OCI-LY3 (cell line): ENCODE measurements around the gene WWOX.

Experiments used
- H2AFZ ChIP-seq: fragments of 200-600, 300-600 bp; shearing (Covaris generic); 2 replicates; pipeline ENCODE4 v1.6.0; 2014; ENCODE audit warnings: antibody characterized with exemption, low read depth, low read length
- H3K27ac ChIP-seq: fragments of 200-600, 300-600 bp; sonication (generic); 2 replicates; pipeline ENCODE4 v1.5.1; 2014; ENCODE audit warnings: mild to moderate bottlenecking, low read length, moderate library complexity, mixed read lengths
- H3K27me3 ChIP-seq: fragments of 200-600, 300-600 bp; sonication (generic); 2 replicates; pipeline ENCODE4 v1.6.1; 2014; ENCODE audit warnings: low read depth, low read length, mixed read lengths
- H3K36me3 ChIP-seq: fragments of 200-600, 300-600 bp; sonication (generic); replicated peaks from 2 replicates; pipeline ENCODE3; 2014; ENCODE audit warnings: low read depth, low read length, mixed read lengths
- H3K4me1 ChIP-seq: fragments of 300-600, 200-600 bp; sonication (generic); 2 replicates; pipeline ENCODE4 v1.6.1; 2014; ENCODE audit warnings: low read length, mixed read lengths
- H3K4me2 ChIP-seq: fragments of 200-600, 300-600 bp; sonication (generic); 2 replicates; pipeline ENCODE4 v1.6.1; 2014; ENCODE audit warnings: low read length, mixed read lengths
- H3K4me3 ChIP-seq: fragments of 300-600, 200-600 bp; sonication (generic); 2 replicates; pipeline ENCODE4 v1.5.1; 2014; ENCODE audit warnings: antibody characterized with exemption, mild to moderate bottlenecking, low read length, moderate library complexity
- H3K79me2 ChIP-seq: fragments of 300-600, 200-600 bp; shearing (Covaris generic); 2 replicates; pipeline ENCODE4 v1.6.1; 2014; ENCODE audit warnings: mild to moderate bottlenecking, low read length, mixed read lengths
- H3K9ac ChIP-seq: fragments of 300-600, 200-600 bp; shearing (Covaris generic); 2 replicates; pipeline ENCODE4 v1.6.0; 2014; ENCODE audit warnings: mild to moderate bottlenecking, low read length, moderate library complexity
- H3K9me3 ChIP-seq: fragments of 200-600, 300-600 bp; shearing (Covaris generic); 2 replicates; pipeline ENCODE4 v1.6.1; 2014; ENCODE audit warnings: low read length, mixed read lengths; ENCODE audit not compliant: insufficient read depth
- H4K20me1 ChIP-seq: fragments of 200-600, 300-600 bp; sonication (generic); 2 replicates; pipeline ENCODE4 v1.6.1; 2016; ENCODE audit warnings: low read length, mixed read lengths; ENCODE audit not compliant: insufficient read depth
- EZH2phosphoT487 ChIP-seq: fragments of 200-600 bp; shearing (Covaris generic); IDR thresholded peaks from 2 replicates; pipeline ENCODE4 v1.6.1; 2018; ENCODE audit warnings: antibody characterized with exemption, mixed run types, low read depth
- TF ChIP-seq, protein P1 (sequence below): fragments of 200-600, 300-600 bp; sonication (generic); IDR thresholded peaks from 2 replicates; pipeline ENCODE4 v1.5.1; 2014; ENCODE audit warnings: antibody characterized with exemption, low read length, low read depth

WWOX gene

DNA sequence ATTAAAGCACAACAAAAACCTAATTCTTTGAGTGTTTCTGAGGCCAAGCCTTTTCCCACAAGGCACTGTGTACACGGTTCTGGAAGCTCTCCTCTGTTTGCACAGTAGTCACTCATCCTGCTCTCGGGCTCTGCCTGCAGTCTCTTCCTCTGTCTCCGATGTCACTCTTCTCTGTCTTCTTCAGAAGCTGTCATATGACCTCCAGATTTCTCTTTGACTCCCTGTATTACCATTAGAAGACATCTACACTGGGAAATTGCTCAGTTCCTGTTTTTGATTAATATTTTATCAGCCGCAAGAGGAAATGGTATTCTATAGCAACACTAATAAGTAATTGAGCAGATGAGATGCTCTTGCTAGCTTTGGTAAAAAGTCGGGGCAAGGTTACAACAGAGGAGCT lies 422.9 kb downstream of the WWOX start:
- Histone ChIP-seq H2AFZ (peak overlapping the region; percentile 64; the same call in 1 of the 2 replicates), H3K27ac (peak overlapping the region; percentile 81), H3K36me3 (no peaks in the 10 kb centered on the region), H3K4me1 (peaks cover 26% of the 10 kb centered on the region), H4K20me1 (no peaks in the 10 kb centered on the region), H3K4me3 (peak overlapping the region; percentile 73), H3K9me3 (no peaks in the 10 kb centered on the region), H3K27me3 (no peaks in the 10 kb centered on the region; the same call in 1 of the 2 replicates), H3K9ac (peak overlapping the region; percentile 51), H3K79me2 (no peaks in the 10 kb centered on the region), H3K4me2 (peak overlapping the region; percentile 88)
- TF ChIP-seq EZH2phosphoT487: no peak
- TF ChIP-seq, protein P1, sequence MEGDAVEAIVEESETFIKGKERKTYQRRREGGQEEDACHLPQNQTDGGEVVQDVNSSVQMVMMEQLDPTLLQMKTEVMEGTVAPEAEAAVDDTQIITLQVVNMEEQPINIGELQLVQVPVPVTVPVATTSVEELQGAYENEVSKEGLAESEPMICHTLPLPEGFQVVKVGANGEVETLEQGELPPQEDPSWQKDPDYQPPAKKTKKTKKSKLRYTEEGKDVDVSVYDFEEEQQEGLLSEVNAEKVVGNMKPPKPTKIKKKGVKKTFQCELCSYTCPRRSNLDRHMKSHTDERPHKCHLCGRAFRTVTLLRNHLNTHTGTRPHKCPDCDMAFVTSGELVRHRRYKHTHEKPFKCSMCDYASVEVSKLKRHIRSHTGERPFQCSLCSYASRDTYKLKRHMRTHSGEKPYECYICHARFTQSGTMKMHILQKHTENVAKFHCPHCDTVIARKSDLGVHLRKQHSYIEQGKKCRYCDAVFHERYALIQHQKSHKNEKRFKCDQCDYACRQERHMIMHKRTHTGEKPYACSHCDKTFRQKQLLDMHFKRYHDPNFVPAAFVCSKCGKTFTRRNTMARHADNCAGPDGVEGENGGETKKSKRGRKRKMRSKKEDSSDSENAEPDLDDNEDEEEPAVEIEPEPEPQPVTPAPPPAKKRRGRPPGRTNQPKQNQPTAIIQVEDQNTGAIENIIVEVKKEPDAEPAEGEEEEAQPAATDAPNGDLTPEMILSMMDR: no peak

GRCh38 chr16:78523212-78523985 lies 423.9 kb downstream of the WWOX start:
- Histone ChIP-seq H3K27ac (peak overlapping the region; percentile 81), H2AFZ (no peak overlapping the region; the same call in 1 of the 2 replicates), H3K4me2 (peak overlapping the region; percentile 88), H3K27me3 (no peaks in the 10 kb centered on the region; the same call in 1 of the 2 replicates), H3K36me3 (no peaks in the 10 kb centered on the region), H3K4me1 (peaks cover 26% of the 10 kb centered on the region), H3K9me3 (no peaks in the 10 kb centered on the region), H4K20me1 (no peaks in the 10 kb centered on the region), H3K9ac (peak overlapping the region; percentile 51), H3K4me3 (peak overlapping the region; percentile 73), H3K79me2 (no peaks in the 10 kb centered on the region)
- TF ChIP-seq, protein P1: no peak
- TF ChIP-seq EZH2phosphoT487: no peak

GRCh38 chr16:78524066-78524595 lies 424.7 kb downstream of the WWOX start:
- no peak for TF ChIP-seq EZH2phosphoT487
- TF ChIP-seq, protein P1: no peak
- Histone ChIP-seq H3K9me3 (no peaks in the 10 kb centered on the region), H4K20me1 (no peaks in the 10 kb centered on the region), H3K4me2 (peak overlapping the region; percentile 88; the same call in 1 of the 2 replicates), H3K79me2 (no peaks in the 10 kb centered on the region), H3K36me3 (no peaks in the 10 kb centered on the region), H3K27ac (peak overlapping the region; percentile 81; the same call in 1 of the 2 replicates), H3K4me1 (peaks cover 26% of the 10 kb centered on the region), H3K27me3 (no peaks in the 10 kb centered on the region; the same call in 1 of the 2 replicates), H3K4me3 (no peak overlapping the region), H2AFZ (no peak overlapping the region), H3K9ac (0 out of 2 replicates have a peak overlapping the region, but pooled peaks have one; percentile 34)

- Histone ChIP-seq H4K20me1 (no peaks in the 10 kb centered on the region), H3K9me3 (no peaks in the 10 kb centered on the region), H3K79me2 (no peaks in the 10 kb centered on the region), H2AFZ (no peak overlapping the region), H3K4me2 (no peak overlapping the region), H3K9ac (no peak overlapping the region), H3K36me3 (no peaks in the 10 kb centered on the region), H3K27me3 (no peaks in the 10 kb centered on the region), H3K27ac (no peak overlapping the region), H3K4me1 (peaks cover 8% of the 10 kb centered on the region), H3K4me3 (no peak overlapping the region)
- TF ChIP-seq, protein P1: no peak
- TF ChIP-seq EZH2phosphoT487: no peak
Observed at GRCh38 chr16:78528265-78528664, 428.8 kb downstream of the WWOX start.
